Measurements from ENCODE around the gene AASS. TPM values are rescaled to one million over a fixed set of nuclear protein-coding genes. Genes with fewer than 3 reads are reported as not detected.

The AASS gene
- total RNA-seq, 1 experiment from 2014 or later, result 38.8 TPM

DNA sequence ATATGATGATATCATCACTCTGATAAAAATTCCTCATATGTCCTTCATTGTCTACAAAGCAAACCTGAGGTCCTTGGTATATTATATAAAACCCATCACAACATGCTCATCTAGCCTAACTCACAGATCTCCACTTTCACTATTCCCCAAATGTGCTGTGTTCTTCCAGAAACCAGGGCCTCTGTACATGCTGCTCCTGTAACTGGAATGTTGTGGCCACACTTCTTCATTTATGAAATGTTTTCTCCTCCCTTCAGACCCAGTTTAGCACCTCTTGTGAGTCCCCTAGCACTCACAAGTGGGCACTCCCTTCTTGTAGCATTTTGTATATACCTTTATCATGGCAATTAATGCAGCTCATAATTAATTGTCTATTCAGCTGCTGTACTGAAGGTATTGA is 61.9 kb downstream of the AASS start:
- POLR2A ChIA-PET (ENCODE audit: low non-redundant PET), result no interaction called here
- CTCF ChIA-PET, result no interaction called here
- no peaks in the 10 kb centered on the region for H3K9me3 ChIP-seq (ENCODE audit: low read depth, low read length, poor library complexity, severe bottlenecking)
- intact Hi-C loops (cut with micrococcal nuclease; ENCODE audit: unreplicated experiment), result no loop called here
- peaks cover 23% of the 10 kb centered on the region for H3K36me3 ChIP-seq (ENCODE audit: insufficient read depth, low read length, poor library complexity, severe bottlenecking)
- H3K4me3 ChIP-seq (ENCODE audit: low read depth, low read length, poor library complexity, severe bottlenecking), result no peak overlapping the region
- no peak overlapping the region for H3K27ac ChIP-seq (ENCODE audit: low read depth, low read length, poor library complexity, severe bottlenecking)
- no peak for TF ChIP-seq EZH2 (IDR thresholded peaks at IDR 0.05; ENCODE audit: borderline replicate concordance, low read depth, low read length, poor library complexity, severe bottlenecking)
- TF ChIP-seq, protein P1, sequence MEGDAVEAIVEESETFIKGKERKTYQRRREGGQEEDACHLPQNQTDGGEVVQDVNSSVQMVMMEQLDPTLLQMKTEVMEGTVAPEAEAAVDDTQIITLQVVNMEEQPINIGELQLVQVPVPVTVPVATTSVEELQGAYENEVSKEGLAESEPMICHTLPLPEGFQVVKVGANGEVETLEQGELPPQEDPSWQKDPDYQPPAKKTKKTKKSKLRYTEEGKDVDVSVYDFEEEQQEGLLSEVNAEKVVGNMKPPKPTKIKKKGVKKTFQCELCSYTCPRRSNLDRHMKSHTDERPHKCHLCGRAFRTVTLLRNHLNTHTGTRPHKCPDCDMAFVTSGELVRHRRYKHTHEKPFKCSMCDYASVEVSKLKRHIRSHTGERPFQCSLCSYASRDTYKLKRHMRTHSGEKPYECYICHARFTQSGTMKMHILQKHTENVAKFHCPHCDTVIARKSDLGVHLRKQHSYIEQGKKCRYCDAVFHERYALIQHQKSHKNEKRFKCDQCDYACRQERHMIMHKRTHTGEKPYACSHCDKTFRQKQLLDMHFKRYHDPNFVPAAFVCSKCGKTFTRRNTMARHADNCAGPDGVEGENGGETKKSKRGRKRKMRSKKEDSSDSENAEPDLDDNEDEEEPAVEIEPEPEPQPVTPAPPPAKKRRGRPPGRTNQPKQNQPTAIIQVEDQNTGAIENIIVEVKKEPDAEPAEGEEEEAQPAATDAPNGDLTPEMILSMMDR (conservative IDR thresholded peaks at IDR 0.05; ENCODE audit: low read depth, low read length), result no peak
- no peaks in the 10 kb centered on the region for H3K27me3 ChIP-seq (replicated peaks; ENCODE audit: insufficient read depth, low read depth, low read length, poor library complexity)
- no peaks in the 10 kb centered on the region for H3K4me1 ChIP-seq (ENCODE audit: insufficient read depth, low read length, poor library complexity, severe bottlenecking)
- BruUV-seq (replicated peaks), result no TSS peak
- no peak for DNase-seq (ENCODE audit: low spot score)

DNA sequence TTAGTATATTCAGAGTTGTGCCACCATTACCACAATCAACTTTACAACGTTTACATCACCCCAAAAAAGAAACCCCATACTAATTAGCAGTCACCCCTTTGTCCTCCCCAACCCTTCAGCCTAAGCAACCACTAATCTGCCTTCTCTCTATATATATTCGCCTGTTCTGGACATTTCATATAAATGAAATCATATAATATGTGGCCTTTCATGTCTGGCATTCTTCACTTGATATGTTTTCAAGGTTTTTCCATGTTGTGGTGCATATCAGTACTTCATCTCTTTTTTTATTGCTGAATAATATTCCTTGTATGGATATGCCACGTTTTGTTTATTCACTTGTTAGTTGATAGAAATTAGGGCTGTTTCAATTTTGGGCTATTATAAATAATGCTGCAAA is 70.4 kb downstream of the AASS start:
- H3K9me3 ChIP-seq (ENCODE audit: low read depth, low read length, poor library complexity, severe bottlenecking), result no peaks in the 10 kb centered on the region
- no peaks in the 10 kb centered on the region for H3K4me1 ChIP-seq (ENCODE audit: insufficient read depth, low read length, poor library complexity, severe bottlenecking)
- CTCF ChIA-PET, result no interaction called here
- intact Hi-C loops (cut with micrococcal nuclease; ENCODE audit: unreplicated experiment), result no loop called here
- no peaks in the 10 kb centered on the region for H3K27me3 ChIP-seq (replicated peaks; ENCODE audit: insufficient read depth, low read depth, low read length, poor library complexity)
- no peak overlapping the region for H3K4me3 ChIP-seq (ENCODE audit: low read depth, low read length, poor library complexity, severe bottlenecking)
- no peak overlapping the region for H3K27ac ChIP-seq (ENCODE audit: low read depth, low read length, poor library complexity, severe bottlenecking)
- POLR2A ChIA-PET (ENCODE audit: low non-redundant PET), result no interaction called here
- H3K36me3 ChIP-seq (ENCODE audit: insufficient read depth, low read length, poor library complexity, severe bottlenecking), result peaks cover 21% of the 10 kb centered on the region
- no peak for TF ChIP-seq EZH2 (IDR thresholded peaks at IDR 0.05; ENCODE audit: borderline replicate concordance, low read depth, low read length, poor library complexity, severe bottlenecking)
- TF ChIP-seq, protein P1 (conservative IDR thresholded peaks at IDR 0.05; ENCODE audit: low read depth, low read length), result no peak
- no peak for DNase-seq (ENCODE audit: low spot score)
- no TSS peak for BruUV-seq (replicated peaks)

DNA sequence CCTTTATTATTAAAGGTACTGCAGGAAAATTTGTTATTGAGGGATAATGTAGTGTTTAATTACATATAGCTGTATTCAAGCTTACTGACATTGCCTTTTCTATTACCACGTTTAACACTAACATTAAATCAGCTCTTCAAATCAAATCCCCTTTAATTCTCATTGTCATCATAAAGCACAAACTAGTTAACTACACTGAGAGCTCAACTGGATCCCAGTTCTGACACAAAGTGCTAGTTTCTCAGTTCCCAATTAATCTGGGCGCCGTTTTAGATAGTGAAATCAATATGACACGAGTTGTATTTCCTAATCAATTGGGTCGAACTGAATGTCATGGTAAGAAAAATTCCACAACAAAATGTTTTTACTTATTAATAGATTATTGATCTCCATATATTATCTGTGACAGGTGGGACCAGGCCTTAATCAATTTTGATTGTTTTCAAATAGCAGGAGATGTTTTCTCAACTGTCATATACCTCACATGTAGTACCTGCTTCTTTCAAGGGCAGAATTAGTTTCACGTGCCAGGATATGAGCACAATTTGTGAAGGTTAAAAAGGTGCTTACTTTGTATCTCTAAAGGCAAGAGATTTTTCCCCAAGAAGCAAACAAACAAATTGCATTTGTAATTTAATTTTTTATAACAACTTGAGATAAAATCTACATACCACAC is 71.0 kb downstream of the AASS start:
- ChIA-PET CTCF (no interaction called here), POLR2A (ENCODE audit: low non-redundant PET) (no interaction called here)
- Histone ChIP-seq H3K4me3 (ENCODE audit: low read depth, low read length, poor library complexity, severe bottlenecking) (no peak overlapping the region), H3K27me3 (replicated peaks; ENCODE audit: insufficient read depth, low read depth, low read length, poor library complexity) (no peaks in the 10 kb centered on the region), H3K27ac (ENCODE audit: low read depth, low read length, poor library complexity, severe bottlenecking) (no peak overlapping the region), H3K4me1 (ENCODE audit: insufficient read depth, low read length, poor library complexity, severe bottlenecking) (no peaks in the 10 kb centered on the region), H3K9me3 (ENCODE audit: low read depth, low read length, poor library complexity, severe bottlenecking) (no peaks in the 10 kb centered on the region), H3K36me3 (ENCODE audit: insufficient read depth, low read length, poor library complexity, severe bottlenecking) (peaks cover 21% of the 10 kb centered on the region)
- no peak for DNase-seq (ENCODE audit: low spot score)
- intact Hi-C loops (cut with micrococcal nuclease; ENCODE audit: unreplicated experiment), result no loop called here
- TF ChIP-seq, protein P1 (conservative IDR thresholded peaks at IDR 0.05; ENCODE audit: low read depth, low read length), result no peak
- TF ChIP-seq EZH2 (IDR thresholded peaks at IDR 0.05; ENCODE audit: borderline replicate concordance, low read depth, low read length, poor library complexity, severe bottlenecking), result no peak
- BruUV-seq (replicated peaks), result no TSS peak

Data from A673 (cell line).